OCI-LY1 (cell line): ENCODE results near the gene CAMK2D.

Experiments used
- EZH2 ChIP-seq: fragments of 200-600 bp; sonication (generic), shearing (Covaris generic); IDR thresholded peaks from 2 replicates; pipeline ENCODE4 v1.8.0; 2017; ENCODE audit warnings: borderline replicate concordance, mixed run types, mild to moderate bottlenecking, antibody characterized with exemption, low read length, moderate library complexity, mixed read lengths
- TF ChIP-seq, protein P1 (sequence below): fragments of 200-600 bp; sonication (generic), shearing (Covaris generic); IDR thresholded peaks from 2 replicates; pipeline ENCODE4 v1.5.1; 2017; ENCODE audit warnings: mild to moderate bottlenecking, antibody characterized with exemption, low read length, moderate library complexity, mixed read lengths

DNA sequence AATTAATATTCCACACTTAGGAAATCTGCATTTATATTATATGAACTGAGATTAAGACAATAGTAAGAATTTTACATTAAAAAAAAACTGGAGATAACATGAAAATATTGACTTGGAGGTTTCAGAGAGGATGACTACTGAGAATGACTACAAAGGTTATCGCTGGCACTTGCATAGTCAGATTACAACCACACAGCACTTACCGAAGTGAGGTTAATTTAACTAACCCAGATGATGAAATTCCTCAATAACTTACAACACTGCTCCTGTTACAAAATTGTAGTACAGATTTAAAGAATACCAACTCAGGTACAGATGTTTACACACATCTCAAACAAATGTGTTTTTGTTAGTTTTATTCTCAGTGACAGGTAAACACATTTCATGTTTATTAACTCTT lies 283.5 kb downstream of the CAMK2D start:
- TF ChIP-seq, protein P1, sequence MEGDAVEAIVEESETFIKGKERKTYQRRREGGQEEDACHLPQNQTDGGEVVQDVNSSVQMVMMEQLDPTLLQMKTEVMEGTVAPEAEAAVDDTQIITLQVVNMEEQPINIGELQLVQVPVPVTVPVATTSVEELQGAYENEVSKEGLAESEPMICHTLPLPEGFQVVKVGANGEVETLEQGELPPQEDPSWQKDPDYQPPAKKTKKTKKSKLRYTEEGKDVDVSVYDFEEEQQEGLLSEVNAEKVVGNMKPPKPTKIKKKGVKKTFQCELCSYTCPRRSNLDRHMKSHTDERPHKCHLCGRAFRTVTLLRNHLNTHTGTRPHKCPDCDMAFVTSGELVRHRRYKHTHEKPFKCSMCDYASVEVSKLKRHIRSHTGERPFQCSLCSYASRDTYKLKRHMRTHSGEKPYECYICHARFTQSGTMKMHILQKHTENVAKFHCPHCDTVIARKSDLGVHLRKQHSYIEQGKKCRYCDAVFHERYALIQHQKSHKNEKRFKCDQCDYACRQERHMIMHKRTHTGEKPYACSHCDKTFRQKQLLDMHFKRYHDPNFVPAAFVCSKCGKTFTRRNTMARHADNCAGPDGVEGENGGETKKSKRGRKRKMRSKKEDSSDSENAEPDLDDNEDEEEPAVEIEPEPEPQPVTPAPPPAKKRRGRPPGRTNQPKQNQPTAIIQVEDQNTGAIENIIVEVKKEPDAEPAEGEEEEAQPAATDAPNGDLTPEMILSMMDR, result no peak
- no peak for TF ChIP-seq EZH2
